ENCODE results near the gene TP53. TPM values are rescaled to one million over a fixed set of nuclear protein-coding genes. Genes with fewer than 3 reads are reported as not detected.
A peak's percentile ranks its signal among the peaks of the same experiment; 100 is the strongest.

Gene TP53
- total and polyA plus RNA-seq, 4 donors: 12.1 to 36.8 (median 24.8) TPM

DNA sequence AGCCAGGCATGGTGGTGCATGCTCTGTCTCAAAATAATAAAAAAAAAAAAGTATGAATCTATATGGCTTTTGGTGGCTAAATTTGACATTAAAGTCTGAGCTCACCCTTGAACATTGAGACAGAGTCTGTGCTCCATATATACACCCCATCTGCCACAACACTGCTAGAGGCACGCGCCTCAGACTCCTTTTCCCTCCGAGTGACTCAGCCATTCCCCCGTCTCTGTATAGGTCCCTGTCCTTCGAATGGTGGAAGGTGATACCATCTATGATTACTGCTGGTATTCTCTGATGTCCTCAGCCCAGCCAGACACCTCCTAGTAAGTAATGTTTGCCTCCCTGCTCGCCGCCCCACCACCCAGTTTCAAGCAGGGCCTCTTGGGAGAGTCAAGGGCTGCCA is 13.2 kb upstream of the TP53 start:
- H3K27ac ChIP-seq (ENCODE audit: low read depth, low read length): no peak overlapping the region
- H3K27me3 ChIP-seq (ENCODE audit: control insufficient read depth, insufficient read depth, low read length): peaks cover 3% of the 10 kb centered on the region
- peaks cover 35% of the 10 kb centered on the region for H3K36me3 ChIP-seq (ENCODE audit: control insufficient read depth, insufficient read depth, low read length)
- H3K9me3 ChIP-seq (ENCODE audit: control insufficient read depth, insufficient read depth, low read length): no peaks in the 10 kb centered on the region
- WGBS (ENCODE audit: insufficient coverage): no CpG with 5 or more reads among the region's 7 CpGs
- H3K4me3 ChIP-seq (ENCODE audit: low read depth, low read length): no peak overlapping the region
- peaks cover 31% of the 10 kb centered on the region for H3K4me1 ChIP-seq (ENCODE audit: control insufficient read depth, insufficient read depth, low read length)
- no peak for DNase-seq (ENCODE audit: low read depth in 4 of 6, low spot score in 6 of 6)

DNA sequence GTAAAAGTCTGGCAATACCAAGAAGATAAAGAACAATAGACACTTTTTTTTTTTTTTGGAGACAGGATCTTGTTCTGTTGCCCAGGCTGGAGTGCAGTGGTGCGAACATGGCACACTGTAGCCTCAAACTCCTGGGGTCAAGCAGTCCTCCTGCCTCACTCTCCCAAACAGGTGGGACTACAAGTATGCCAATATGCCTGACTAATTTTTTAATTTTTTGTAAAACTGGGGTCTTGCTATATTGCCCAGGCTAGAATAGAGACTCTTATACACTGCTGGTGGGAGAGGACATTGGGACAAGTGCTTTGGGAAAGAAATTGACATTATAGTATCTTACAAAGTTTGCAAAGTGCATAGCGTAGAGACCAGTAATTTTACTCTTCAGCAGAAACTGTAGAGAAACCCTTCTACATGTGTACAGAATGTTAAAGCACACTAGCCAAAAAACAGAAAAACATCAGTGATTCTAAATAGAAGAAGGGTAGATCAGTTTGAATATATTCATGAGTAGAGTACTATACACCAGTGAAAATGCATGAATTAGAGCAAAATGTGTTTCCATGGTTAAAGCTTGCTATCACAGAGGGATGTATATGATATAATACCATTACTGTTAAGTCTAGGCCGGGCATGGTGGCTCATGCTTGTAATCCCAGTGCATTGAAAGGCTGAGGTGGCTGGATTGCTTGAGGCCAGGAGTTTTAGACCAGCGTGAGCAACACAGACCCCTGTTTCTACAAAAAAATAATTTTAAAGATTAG is 10.7 kb upstream of the TP53 start:
- no peak overlapping the region for H3K27ac ChIP-seq (ENCODE audit: low read depth, low read length)
- no peak for DNase-seq (ENCODE audit: low read depth in 4 of 6, low spot score in 6 of 6)
- H3K4me3 ChIP-seq (ENCODE audit: low read depth, low read length): no peak overlapping the region
- 93% methylated on average over 2 of the region's 4 CpGs for WGBS (ENCODE audit: insufficient coverage)
- no peaks in the 10 kb centered on the region for H3K27me3 ChIP-seq (ENCODE audit: control insufficient read depth, insufficient read depth, low read length)
- H3K4me1 ChIP-seq (ENCODE audit: control insufficient read depth, insufficient read depth, low read length): peaks cover 8% of the 10 kb centered on the region
- no peaks in the 10 kb centered on the region for H3K9me3 ChIP-seq (ENCODE audit: control insufficient read depth, insufficient read depth, low read length)
- H3K36me3 ChIP-seq (ENCODE audit: control insufficient read depth, insufficient read depth, low read length): peaks cover 49% of the 10 kb centered on the region

DNA sequence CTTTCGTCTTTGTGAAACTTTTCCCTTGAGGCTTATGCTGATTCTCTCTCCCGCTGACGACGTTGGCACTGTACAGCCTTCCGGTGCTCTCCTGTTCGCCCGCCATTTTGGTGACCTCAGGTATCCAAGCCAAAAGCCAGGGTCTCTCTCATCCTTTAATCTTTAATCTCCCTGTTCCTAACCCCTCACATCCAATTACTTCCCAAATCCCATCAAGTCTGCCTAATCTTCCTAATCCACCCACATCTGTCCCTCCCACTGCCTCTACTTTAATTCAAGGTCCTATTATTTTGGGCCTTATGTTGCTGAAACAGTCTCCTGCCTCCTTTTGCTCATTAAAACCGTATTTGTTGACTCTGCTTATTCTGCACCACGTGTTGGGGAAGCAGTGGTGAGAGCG is 8.3 kb upstream of the TP53 start:
- no peaks in the 10 kb centered on the region for H3K9me3 ChIP-seq (ENCODE audit: control insufficient read depth, insufficient read depth, low read length)
- no peaks in the 10 kb centered on the region for H3K27me3 ChIP-seq (ENCODE audit: control insufficient read depth, insufficient read depth, low read length)
- H3K4me3 ChIP-seq (ENCODE audit: low read depth, low read length): no peak overlapping the region
- H3K36me3 ChIP-seq (ENCODE audit: control insufficient read depth, insufficient read depth, low read length): peaks cover 42% of the 10 kb centered on the region
- no peak for DNase-seq (ENCODE audit: low read depth in 4 of 6, low spot score in 6 of 6)
- no peaks in the 10 kb centered on the region for H3K4me1 ChIP-seq (ENCODE audit: control insufficient read depth, insufficient read depth, low read length)
- no peak overlapping the region for H3K27ac ChIP-seq (ENCODE audit: low read depth, low read length)
- 90% methylated on average over 10 of the region's 10 CpGs for WGBS (ENCODE audit: insufficient coverage)

DNA sequence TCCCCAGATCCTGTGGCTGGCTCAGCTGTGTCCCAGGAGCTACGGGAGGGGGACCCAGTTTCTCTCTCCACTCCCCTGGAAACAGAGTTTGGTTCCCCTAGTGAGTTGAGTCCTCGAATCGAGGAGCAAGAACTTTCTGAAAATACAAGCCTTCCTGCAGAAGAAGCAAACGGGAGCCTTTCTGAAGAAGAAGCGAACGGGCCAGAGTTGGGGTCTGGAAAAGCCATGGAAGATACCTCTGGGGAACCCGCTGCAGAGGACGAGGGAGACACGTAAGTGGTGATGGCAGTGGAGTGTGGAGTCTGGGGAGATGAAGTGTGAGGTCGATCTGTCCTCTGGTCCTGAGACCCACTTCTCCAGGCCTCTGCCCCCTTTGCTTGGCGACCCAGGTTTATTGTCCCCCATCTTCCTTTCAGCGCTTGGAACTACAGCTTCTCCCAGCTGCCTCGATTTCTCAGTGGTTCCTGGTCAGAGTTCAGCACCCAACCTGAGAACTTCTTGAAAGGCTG is 1.6 kb upstream of the TP53 start:
- Histone ChIP-seq H3K4me1 (ENCODE audit: control insufficient read depth, insufficient read depth, low read length) (peaks cover 25% of the 10 kb centered on the region), H3K27ac (ENCODE audit: low read depth, low read length) (peak overlapping the region; percentile 83), H3K4me3 (ENCODE audit: low read depth, low read length) (peak overlapping the region; percentile 96), H3K36me3 (ENCODE audit: control insufficient read depth, insufficient read depth, low read length) (peaks cover 25% of the 10 kb centered on the region), H3K9me3 (ENCODE audit: control insufficient read depth, insufficient read depth, low read length) (no peaks in the 10 kb centered on the region), H3K27me3 (ENCODE audit: control insufficient read depth, insufficient read depth, low read length) (no peaks in the 10 kb centered on the region)
- WGBS (ENCODE audit: insufficient coverage): 14% methylated on average over 11 of the region's 13 CpGs
- DNase-seq (ENCODE audit: low read depth in 4 of 6, low spot score in 6 of 6): no peak

DNA sequence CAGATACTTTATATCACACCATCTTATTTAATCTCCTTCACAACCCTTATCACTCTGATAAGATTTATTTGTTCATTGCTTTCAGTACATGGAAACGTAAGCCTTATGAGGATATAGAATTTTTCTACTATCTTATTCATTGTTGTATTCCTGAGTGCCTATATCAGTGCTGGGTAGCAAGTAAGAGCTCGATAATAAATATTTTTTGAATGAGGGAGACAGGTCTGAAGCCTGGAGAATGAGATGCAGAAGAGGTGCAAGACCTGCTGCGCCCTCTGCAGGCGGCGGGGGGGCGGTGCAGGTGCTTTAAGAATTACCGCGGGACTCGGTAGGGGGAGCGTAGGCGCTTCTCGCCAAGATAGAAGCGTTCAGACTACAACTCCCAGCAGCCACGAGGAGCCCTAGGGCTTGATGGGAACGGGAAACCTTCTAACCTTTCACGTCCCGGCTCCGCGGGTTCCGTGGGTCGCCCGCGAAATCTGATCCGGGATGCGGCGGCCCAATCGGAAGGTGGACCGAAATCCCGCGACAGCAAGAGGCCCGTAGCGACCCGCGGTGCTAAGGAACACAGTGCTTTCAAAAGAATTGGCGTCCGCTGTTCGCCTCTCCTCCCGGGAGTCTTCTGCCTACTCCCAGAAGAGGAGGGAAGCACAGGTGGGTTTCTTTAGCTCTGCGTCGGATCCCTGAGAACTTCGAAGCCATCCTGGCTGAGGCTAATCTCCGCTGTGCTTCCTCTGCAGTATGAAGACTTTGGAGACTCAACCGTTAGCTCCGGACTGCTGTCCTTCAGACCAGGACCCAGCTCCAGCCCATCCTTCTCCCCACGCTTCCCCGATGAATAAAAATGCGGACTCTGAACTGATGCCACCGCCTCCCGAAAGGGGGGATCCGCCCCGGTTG is 868 bp upstream of the TP53 start, which contains the start of gene WRAP53:
Gene WRAP53, plus strand, starts transcription at position 570 of the 900 bp plus-strand sequence. Its CDS starts 172 bp downstream, at position 742.
- peaks cover 25% of the 10 kb centered on the region for H3K4me1 ChIP-seq (ENCODE audit: control insufficient read depth, insufficient read depth, low read length)
- H3K27me3 ChIP-seq (ENCODE audit: control insufficient read depth, insufficient read depth, low read length): no peaks in the 10 kb centered on the region
- 0% methylated on average over 49 of the region's 51 CpGs for WGBS (ENCODE audit: insufficient coverage)
- peak within 1 kb of the TSS; percentile 99 for H3K27ac ChIP-seq (ENCODE audit: low read depth, low read length)
- peaks cover 23% of the 10 kb centered on the region for H3K36me3 ChIP-seq (ENCODE audit: control insufficient read depth, insufficient read depth, low read length)
- H3K9me3 ChIP-seq (ENCODE audit: control insufficient read depth, insufficient read depth, low read length): no peaks in the 10 kb centered on the region
- peak; percentile 93 to 99 (median 96) for DNase-seq (ENCODE audit: low read depth in 4 of 6, low spot score in 6 of 6)
- peak within 1 kb of the TSS; percentile 96 for H3K4me3 ChIP-seq (ENCODE audit: low read depth, low read length)

DNA sequence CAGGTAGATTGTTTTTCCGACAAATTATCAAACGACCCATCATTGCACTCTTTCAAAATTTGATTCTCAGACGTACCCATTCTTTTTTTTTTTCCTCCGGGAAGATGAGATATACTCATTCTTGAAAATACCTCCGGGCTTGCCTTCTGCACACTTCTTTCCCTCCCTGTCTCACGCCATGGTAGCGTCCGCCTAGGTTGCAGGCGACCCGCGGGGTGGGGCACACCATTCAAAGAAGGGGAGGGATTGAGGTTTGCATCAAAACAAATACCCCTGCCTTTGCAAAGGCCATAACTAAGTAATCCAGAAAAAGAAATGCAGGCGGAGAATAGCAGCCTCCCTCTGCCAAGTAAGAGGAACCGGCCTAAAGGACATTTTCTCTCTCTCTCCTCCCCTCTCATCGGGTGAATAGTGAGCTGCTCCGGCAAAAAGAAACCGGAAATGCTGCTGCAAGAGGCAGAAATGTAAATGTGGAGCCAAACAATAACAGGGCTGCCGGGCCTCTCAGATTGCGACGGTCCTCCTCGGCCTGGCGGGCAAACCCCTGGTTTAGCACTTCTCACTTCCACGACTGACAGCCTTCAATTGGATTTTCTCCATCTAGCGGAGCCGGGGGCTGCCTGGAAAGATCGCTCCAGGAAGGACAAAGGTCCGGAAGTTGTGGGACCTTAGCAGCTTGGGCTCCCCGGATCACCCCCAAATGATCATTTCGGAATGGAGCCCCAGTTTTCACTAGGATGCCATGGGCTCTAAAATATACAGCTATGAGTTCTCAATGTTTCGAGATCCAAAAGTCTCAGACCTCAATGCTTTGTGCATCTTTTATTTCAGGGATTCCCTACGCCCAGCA is 843 bp downstream of the TP53 start:
- peak overlapping the region; percentile 96 for H3K4me3 ChIP-seq (ENCODE audit: low read depth, low read length)
- H3K27me3 ChIP-seq (ENCODE audit: control insufficient read depth, insufficient read depth, low read length): no peaks in the 10 kb centered on the region
- peak; percentile 86 to 98 (median 92) for DNase-seq (ENCODE audit: low read depth in 4 of 6, low spot score in 6 of 6)
- peak overlapping the region; percentile 99 for H3K27ac ChIP-seq (ENCODE audit: low read depth, low read length)
- H3K4me1 ChIP-seq (ENCODE audit: control insufficient read depth, insufficient read depth, low read length): peaks cover 25% of the 10 kb centered on the region
- H3K9me3 ChIP-seq (ENCODE audit: control insufficient read depth, insufficient read depth, low read length): no peaks in the 10 kb centered on the region
- WGBS (ENCODE audit: insufficient coverage): 0% methylated on average over 20 of the region's 30 CpGs
- peaks cover 10% of the 10 kb centered on the region for H3K36me3 ChIP-seq (ENCODE audit: control insufficient read depth, insufficient read depth, low read length)

DNA sequence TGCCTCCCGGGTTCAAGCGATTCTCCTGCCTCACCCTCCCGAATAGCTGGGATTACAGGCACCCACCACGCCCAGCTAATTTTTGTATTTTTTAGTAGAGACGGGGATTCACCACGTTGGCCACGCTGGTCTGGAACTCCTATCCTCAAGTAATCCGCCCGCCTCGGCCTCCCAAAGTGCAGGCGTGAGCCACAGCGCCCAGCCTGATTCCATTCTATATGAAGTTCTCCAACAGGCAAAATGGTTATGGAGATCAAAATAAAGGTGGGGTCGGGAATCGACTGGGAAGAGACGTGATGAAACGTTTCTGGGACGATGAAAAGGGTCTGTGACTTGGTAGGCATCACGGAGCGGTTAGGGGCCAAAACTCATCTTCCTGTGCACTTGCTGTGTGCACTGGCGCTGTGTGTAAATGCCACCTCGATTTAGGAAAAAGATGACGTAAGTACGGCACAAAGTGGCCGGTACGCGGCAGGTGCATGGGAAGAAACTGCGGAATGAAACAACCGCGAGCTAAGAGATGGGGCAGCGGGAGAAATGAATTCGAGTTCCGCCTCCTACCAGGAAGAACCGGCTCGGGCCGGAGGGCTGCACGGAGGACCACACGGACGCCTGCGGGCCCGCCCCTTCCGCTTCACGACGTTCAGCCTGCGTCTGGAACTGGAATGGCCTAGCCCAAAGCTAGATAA is 1.6 kb downstream of the TP53 start:
- Histone ChIP-seq H3K36me3 (ENCODE audit: control insufficient read depth, insufficient read depth, low read length) (peaks cover 6% of the 10 kb centered on the region), H3K9me3 (ENCODE audit: control insufficient read depth, insufficient read depth, low read length) (no peaks in the 10 kb centered on the region), H3K27me3 (ENCODE audit: control insufficient read depth, insufficient read depth, low read length) (no peaks in the 10 kb centered on the region), H3K4me1 (ENCODE audit: control insufficient read depth, insufficient read depth, low read length) (peaks cover 25% of the 10 kb centered on the region), H3K27ac (ENCODE audit: low read depth, low read length) (peak overlapping the region; percentile 99), H3K4me3 (ENCODE audit: low read depth, low read length) (peak overlapping the region; percentile 96)
- 4% methylated on average over 40 of the region's 44 CpGs for WGBS (ENCODE audit: insufficient coverage)
- DNase-seq (ENCODE audit: low read depth in 4 of 6, low spot score in 6 of 6): peak in 5 of 6 donors; percentile 78 to 98 (median 91)

DNA sequence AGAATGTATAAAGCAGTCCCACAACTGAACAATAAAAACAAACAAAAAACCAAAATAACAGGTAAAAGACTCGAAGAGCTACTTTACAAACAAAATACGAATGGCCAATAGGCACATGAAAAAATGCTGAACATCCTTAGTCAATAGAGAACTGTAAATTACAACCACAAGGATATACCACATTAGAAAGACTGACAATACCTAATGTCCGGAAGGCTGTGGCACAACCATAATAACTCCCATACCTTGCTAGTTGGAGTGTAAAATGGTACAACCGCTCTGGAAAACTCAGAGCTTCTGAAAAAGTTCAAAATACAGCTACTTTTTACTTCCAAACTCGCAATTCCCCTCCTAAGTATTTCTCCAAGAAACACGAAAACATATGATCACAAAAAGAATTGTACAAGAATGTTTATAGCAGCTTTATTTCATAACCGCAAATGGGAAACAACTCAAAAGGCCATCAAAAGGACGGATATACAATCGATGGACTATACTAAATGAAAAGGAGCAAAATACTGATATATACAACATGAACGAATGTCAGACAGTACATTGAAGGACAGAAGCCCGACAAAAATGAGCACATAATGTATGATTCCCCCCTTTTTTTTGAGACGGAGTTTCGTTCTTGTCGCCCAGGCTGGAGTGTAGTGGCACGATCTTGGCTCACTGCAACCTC is 2.3 kb downstream of the TP53 start:
- DNase-seq (ENCODE audit: low read depth in 4 of 6, low spot score in 6 of 6): no peak
- H3K9me3 ChIP-seq (ENCODE audit: control insufficient read depth, insufficient read depth, low read length): no peaks in the 10 kb centered on the region
- H3K27ac ChIP-seq (ENCODE audit: low read depth, low read length): peak overlapping the region; percentile 99
- peak overlapping the region; percentile 96 for H3K4me3 ChIP-seq (ENCODE audit: low read depth, low read length)
- WGBS (ENCODE audit: insufficient coverage): 60% methylated on average over 1 of the region's 15 CpGs
- H3K36me3 ChIP-seq (ENCODE audit: control insufficient read depth, insufficient read depth, low read length): peaks cover 2% of the 10 kb centered on the region
- H3K4me1 ChIP-seq (ENCODE audit: control insufficient read depth, insufficient read depth, low read length): peaks cover 24% of the 10 kb centered on the region
- no peaks in the 10 kb centered on the region for H3K27me3 ChIP-seq (ENCODE audit: control insufficient read depth, insufficient read depth, low read length)

Measured in spinal cord (tissue), 10 donors.